ENCODE data around the gene NDRG4.

DNA sequence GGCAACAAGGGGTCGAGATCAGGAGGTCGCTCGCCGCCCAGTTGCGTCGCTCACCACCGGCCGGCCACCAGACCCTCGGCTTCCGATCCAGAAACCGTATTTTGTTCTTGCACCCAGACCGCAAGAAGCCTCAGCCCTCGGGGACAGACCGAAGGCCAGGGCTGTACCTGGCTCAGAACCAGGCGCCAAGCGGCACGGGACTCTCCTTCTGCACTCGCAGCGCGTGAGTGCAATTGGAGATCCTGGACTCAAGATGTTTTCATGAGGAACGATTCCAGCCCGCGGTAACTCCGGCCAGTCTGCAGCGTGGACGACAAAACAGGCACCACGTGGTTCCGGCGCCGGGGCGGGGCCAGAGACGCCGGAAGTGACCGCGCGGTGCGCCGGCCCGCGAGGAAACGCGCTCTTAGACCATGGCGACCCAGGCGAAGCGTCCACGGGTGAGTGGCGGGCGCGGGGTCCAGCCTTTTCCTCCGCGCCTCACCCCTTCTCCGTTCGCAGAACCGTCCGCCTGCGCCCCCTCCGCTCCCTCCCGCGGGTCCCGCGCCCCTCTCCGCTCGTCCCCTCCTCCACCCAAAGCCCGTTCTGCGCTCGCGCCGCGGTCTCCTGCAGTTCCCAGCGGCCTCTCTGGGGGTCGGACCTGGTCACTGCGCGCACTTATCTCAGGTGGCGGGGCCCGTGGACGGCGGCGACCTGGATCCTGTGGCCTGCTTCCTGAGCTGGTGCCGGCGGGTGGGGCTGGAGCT lies 15.4 kb downstream of the NDRG4 start, which contains the start of gene SETD6:
- TF ChIP-seq EZH2 (IDR thresholded peaks at IDR 0.05; ENCODE audit: insufficient read depth, poor library complexity, severe bottlenecking) = no peak
- TF ChIP-seq EZH2phosphoT487 (IDR thresholded peaks at IDR 0.05; ENCODE audit: insufficient read depth, low read depth) = no peak

Data from GM23248 (cell line).